Astrocyte of the spinal cord (primary cell): ENCODE measurements around the gene RBMS1.

Source experiments
- DNase-seq: peaks from one replicate; pipeline ENCODE4 v3.0.0; 2011; ENCODE audit warnings: low read depth, low spot score
- H3K4me3 ChIP-seq: 2 replicates; pipeline ENCODE4 v1.5.1; 2011; ENCODE audit warnings: low read depth, mild to moderate bottlenecking, low read length, moderate library complexity
- in situ Hi-C: cut with HindIII; loops from 2 replicates; pipeline ENCODE4 v1.10.0; 2017; ENCODE audit warnings: low sequenced_read_pairs
- TF ChIP-seq, protein P1 (sequence below): IDR thresholded peaks from 2 replicates; pipeline ENCODE4 v1.5.1; 2012; ENCODE audit warnings: low read depth, mild to moderate bottlenecking, low read length, inconsistent platforms

Gene RBMS1

DNA sequence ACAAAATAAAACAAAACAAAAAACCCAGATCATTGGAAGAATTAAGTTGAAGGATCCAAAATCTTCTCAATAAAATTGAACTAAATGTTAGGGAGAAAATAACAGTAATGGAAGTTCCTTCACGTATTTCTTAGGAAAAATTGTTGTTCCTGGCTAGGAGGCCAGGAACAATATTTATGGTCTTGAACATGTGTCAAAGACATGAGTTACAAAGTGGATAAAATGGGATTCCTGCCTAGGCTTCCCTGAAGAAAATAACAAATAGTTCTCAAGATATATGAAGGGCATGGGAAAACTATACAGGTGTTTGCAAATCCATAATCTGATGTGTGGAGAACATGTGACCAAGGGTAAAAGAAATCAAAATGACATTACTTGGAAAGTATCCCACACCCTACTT is 225.9 kb downstream of the RBMS1 start:
- in situ Hi-C loops = no loop called here
- TF ChIP-seq, protein P1, sequence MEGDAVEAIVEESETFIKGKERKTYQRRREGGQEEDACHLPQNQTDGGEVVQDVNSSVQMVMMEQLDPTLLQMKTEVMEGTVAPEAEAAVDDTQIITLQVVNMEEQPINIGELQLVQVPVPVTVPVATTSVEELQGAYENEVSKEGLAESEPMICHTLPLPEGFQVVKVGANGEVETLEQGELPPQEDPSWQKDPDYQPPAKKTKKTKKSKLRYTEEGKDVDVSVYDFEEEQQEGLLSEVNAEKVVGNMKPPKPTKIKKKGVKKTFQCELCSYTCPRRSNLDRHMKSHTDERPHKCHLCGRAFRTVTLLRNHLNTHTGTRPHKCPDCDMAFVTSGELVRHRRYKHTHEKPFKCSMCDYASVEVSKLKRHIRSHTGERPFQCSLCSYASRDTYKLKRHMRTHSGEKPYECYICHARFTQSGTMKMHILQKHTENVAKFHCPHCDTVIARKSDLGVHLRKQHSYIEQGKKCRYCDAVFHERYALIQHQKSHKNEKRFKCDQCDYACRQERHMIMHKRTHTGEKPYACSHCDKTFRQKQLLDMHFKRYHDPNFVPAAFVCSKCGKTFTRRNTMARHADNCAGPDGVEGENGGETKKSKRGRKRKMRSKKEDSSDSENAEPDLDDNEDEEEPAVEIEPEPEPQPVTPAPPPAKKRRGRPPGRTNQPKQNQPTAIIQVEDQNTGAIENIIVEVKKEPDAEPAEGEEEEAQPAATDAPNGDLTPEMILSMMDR = no peak
- no peak for DNase-seq
- H3K4me3 ChIP-seq = no peak overlapping the region

DNA sequence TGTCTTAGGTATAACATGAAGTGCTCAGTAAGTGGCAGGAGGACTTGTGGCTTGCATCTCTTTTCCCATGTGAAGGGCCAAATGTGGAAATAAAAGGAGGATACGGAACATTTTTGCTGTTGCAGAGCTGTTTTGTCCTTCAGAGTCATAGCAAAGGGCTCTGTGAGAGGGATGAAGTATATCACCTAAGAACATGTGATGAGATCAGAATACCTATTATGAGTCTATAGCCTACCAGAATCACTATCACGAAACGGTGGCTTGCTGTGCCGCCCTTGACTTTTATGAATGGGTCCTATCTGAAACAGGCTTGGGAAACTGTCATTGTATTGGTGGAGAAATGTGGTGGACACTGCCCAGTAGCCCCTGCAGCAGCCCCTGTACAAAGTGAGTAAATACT is 226.6 kb downstream of the RBMS1 start:
- no peak overlapping the region for H3K4me3 ChIP-seq
- TF ChIP-seq, protein P1 = no peak
- no peak for DNase-seq
- in situ Hi-C loops = no loop called here

DNA sequence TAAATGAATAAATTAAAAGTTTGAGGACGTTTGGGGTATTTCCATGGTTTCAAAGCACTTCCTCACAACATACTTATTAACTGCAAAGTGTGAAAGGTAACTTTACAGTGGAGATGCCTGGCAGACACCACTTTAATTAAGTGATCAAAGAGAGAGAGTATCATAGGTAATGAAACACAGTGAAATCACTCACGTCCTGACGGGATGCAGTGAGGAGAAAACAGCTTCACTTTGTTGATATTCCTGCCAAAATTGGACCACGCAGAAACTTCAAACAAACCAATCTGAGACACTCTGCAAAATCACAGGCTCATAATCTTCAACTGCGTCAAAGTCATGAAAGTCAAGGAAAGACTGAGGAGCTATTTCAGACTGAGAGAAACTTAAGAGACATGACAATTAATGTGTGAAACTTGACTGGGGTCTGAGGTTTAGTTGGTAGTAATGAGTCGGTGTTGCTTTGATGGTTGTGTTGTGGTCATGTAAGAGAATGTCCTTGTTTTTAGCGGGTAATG is 227.5 kb downstream of the RBMS1 start:
- TF ChIP-seq, protein P1 = no peak
- no peak overlapping the region for H3K4me3 ChIP-seq
- in situ Hi-C loops = no loop called here
- no peak for DNase-seq

DNA sequence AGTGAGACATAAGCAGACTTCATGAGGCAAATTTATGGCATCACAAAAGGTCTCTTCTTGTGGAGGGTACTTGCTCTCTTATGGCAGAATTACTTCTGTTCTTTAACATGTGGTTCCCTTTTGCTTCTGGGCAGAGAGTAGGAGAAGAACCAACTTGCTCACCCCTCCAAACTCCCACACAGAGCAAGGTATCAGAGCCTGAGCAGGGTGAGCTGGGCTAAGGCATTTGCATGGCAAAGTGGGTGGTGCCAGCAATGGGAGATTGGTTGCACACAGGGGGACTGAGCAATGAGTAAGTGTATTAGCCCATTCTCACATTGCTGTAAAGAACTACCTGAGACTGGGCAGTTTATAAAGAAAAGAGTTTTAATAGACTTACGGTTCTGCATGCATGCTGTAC is 229.3 kb downstream of the RBMS1 start:
- no peak overlapping the region for H3K4me3 ChIP-seq
- TF ChIP-seq, protein P1 = no peak
- in situ Hi-C loops = no loop called here
- DNase-seq = no peak

DNA sequence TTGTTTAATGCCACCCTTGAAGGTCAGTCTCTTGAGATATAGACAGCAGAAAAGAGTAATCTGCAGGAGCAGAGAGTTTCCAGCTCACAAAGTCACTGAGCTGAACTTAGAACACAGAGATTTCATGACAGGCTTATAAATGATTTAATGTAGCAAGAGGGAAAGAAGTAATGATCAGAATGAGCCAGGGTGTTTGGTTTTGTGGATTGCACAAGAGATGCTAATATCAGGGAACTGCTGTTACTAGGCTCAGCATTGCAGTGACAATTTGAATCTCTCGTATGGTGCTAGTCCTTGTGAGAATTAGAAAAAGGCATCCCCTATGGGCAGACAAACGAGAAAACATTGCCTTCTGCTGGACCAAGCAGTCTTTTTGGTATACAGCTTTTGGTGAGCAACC is 231.9 kb downstream of the RBMS1 start:
- in situ Hi-C loops = no loop called here

DNA sequence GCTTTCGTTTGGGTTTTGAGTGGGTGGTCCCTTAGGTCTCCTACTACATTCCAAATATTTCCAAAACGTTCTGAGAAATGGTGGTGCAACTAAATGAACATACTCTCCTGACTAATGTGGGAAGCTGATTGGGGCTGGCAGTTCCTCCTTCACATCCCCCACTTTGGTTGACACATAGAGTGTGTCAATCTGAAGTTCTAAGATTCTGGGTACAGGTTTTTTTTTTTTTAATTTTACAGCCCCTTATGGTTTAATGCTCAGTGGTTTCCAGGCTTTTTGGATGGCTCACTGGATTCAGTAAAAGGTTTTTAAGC is 235.2 kb downstream of the RBMS1 start:
- TF ChIP-seq, protein P1 = no peak
- in situ Hi-C loops = no loop called here
- H3K4me3 ChIP-seq = no peak overlapping the region
- no peak for DNase-seq

More for the DNA sequence above, 231.9 kb downstream of the RBMS1 start:
- TF ChIP-seq, protein P1 = no peak
- H3K4me3 ChIP-seq = no peak overlapping the region
- no peak for DNase-seq
